NCI-H446 treated with DMSO at 0.1 percent for 48 hours (cell line): Measurements from ENCODE around the gene PRAMEF12.
"Not testable (repeated sequence)": the region's sequence is repeated elsewhere in the genome, so short reads cannot be mapped to it uniquely, and the experiment has no call there.

Source experiments
- DNase-seq: peaks from one replicate; lab custom pipeline; 2025; lab: John Stamatoyannopoulos, UW

Gene PRAMEF12

GRCh38 chr1:12773438-12773837, at the start of gene PRAMEF12:
TSS of gene PRAMEF12 (plus strand) at chr1:12773738. CDS start at chr1:12774868, 1,130 bp downstream.
- DNase-seq, result no peak

GRCh38 chr1:12728391-12728790, 45.1 kb upstream of the PRAMEF12 start:
- no peak for DNase-seq

GRCh38 chr1:12730156-12730555, 43.4 kb upstream of the PRAMEF12 start:
- no peak for DNase-seq

GRCh38 chr1:12731084-12731483, 42.5 kb upstream of the PRAMEF12 start:
- not testable (repeated sequence) for DNase-seq

- no peak for DNase-seq
These were observed 38.9 kb upstream of the PRAMEF12 start for GRCh38 chr1:12734651-12735050.

GRCh38 chr1:12738934-12739333, 34.6 kb upstream of the PRAMEF12 start:
- DNase-seq, result no peak

- no peak for DNase-seq
These were observed 33.9 kb upstream of the PRAMEF12 start for GRCh38 chr1:12739613-12740012.

- no peak for DNase-seq
These were observed 31.6 kb upstream of the PRAMEF12 start for GRCh38 chr1:12741946-12742345.

- no peak for DNase-seq
These were observed 28.2 kb upstream of the PRAMEF12 start for GRCh38 chr1:12745126-12745991.

- no peak for DNase-seq
These were observed 27.6 kb upstream of the PRAMEF12 start, which contains the start of gene CFAP107 for GRCh38 chr1:12745992-12746323. TSS of gene CFAP107 (plus strand) at chr1:12746200. CDS start at chr1:12746431, 231 bp downstream.

- DNase-seq, result no peak
These were observed 24.7 kb upstream of the PRAMEF12 start for GRCh38 chr1:12748778-12749355.

- DNase-seq, result no peak
These were observed 18.8 kb upstream of the PRAMEF12 start for GRCh38 chr1:12754738-12755137.

GRCh38 chr1:12756273-12756672, 17.3 kb upstream of the PRAMEF12 start:
- DNase-seq, result no peak

GRCh38 chr1:12756768-12757413, 16.6 kb upstream of the PRAMEF12 start:
- no peak for DNase-seq

GRCh38 chr1:12757836-12758235, 15.7 kb upstream of the PRAMEF12 start:
- DNase-seq, result no peak

GRCh38 chr1:12760256-12760795, 13.2 kb upstream of the PRAMEF12 start:
- DNase-seq, result no peak

GRCh38 chr1:12761781-12762180, 11.8 kb upstream of the PRAMEF12 start:
- DNase-seq, result no peak

- no peak for DNase-seq
These were observed 10.8 kb upstream of the PRAMEF12 start for GRCh38 chr1:12762766-12763165.

GRCh38 chr1:12763479-12763878, 10.1 kb upstream of the PRAMEF12 start:
- no peak for DNase-seq

- no peak for DNase-seq
These were observed 9.5 kb upstream of the PRAMEF12 start for GRCh38 chr1:12764016-12764415.

GRCh38 chr1:12769031-12769430, 4.5 kb upstream of the PRAMEF12 start:
- no peak for DNase-seq

GRCh38 chr1:12769976-12770505, 3.5 kb upstream of the PRAMEF12 start:
- DNase-seq, result no peak
